ENCODE data around the gene TTC1.
"Not testable (repeated sequence)": the region's sequence is repeated elsewhere in the genome, so short reads cannot be mapped to it uniquely, and the experiment has no call there.

Gene TTC1

DNA sequence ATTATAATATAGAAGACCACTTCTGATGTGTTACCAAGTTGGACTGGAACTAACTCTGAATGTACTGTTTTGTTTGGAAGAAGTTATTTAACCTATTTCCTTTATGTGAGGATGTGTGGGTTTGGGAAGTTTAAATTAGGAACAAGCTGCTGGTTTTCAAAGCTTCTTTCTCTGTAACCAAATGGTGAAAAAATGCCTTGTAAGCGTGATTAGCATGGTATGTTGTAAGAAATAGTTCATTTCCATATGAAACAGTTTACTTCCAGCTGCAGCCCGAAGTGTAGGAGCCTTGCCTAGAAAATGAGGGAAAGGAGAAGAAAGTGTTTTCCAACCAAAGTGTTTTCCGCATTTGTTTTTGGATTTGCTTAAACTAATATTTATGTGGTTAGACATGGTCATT lies 36.0 kb downstream of the TTC1 start:
- DNase-seq = no peak

DNA sequence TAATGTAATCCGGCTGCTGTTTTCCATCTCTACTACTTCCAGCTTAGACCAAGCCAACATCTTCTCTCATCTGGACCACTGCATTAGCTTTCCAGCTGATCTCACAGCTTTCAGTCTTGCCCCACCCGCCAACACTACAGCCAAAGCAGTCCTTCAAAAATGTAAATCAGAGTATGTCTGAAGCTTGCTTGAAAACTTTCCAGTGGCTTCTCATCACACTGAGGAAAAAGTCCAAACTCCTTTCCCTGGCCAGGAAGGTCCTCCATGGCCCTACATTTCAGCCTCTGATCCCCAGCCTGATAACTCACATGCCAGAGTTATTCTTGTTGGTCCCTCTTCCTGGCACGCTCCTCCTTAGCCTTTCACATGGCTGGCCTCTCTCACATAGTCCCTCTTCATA lies 38.5 kb downstream of the TTC1 start:
- DNase-seq = no peak

- no peak for DNase-seq
These were observed 39.2 kb downstream of the TTC1 start for GRCh38 chr5:160048131-160048530.

- DNase-seq = no peak
These were observed 40.2 kb downstream of the TTC1 start for GRCh38 chr5:160049099-160049498.

DNA sequence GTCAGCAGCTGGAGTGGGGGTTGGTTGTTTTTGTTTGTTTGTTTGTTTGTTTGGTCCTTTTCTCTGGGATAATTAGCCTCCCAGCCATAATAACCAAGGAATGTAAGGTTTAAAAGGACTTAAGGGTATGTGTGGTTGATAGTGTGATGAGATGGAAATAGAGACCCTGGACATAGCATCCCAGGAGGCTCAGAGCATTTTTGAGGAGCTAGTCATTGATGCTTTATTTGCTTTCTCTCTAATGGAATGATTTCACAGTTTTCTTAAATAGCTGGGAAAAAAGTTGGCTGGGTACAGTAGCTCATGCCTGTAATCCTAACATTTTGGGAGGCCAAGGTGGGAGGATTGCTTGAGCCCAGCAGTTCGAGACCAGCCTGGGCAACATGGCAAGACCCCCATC lies 45.1 kb downstream of the TTC1 start:
- DNase-seq = no peak

GRCh38 chr5:160054831-160055230 lies 45.9 kb downstream of the TTC1 start:
- DNase-seq = no peak

GRCh38 chr5:160057256-160057655 lies 48.3 kb downstream of the TTC1 start:
- DNase-seq = no peak

GRCh38 chr5:160060001-160060400 lies 51.1 kb downstream of the TTC1 start:
- DNase-seq = no peak

DNA sequence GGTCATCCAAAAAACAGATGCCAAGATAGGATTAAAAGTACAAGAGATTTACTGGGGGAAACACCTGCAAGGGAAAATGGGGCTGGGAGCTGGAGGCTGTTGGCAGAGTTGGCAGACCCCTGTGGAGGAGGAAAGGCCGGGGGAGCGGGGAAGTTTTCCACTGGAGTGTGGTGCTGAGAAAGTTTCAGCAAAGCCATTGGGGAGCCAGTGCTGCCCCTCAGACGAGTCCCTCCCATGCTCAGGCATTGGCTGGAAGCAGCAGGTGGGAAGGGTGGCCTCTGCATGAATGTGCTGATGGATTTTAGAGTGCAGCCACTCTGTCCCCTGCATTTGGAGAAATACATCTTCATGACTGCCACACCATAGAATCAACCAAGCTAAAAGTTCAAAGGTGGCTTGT lies 52.8 kb downstream of the TTC1 start:
- no peak for DNase-seq

GRCh38 chr5:160064417-160064810 lies 55.5 kb downstream of the TTC1 start:
- no peak for DNase-seq

DNA sequence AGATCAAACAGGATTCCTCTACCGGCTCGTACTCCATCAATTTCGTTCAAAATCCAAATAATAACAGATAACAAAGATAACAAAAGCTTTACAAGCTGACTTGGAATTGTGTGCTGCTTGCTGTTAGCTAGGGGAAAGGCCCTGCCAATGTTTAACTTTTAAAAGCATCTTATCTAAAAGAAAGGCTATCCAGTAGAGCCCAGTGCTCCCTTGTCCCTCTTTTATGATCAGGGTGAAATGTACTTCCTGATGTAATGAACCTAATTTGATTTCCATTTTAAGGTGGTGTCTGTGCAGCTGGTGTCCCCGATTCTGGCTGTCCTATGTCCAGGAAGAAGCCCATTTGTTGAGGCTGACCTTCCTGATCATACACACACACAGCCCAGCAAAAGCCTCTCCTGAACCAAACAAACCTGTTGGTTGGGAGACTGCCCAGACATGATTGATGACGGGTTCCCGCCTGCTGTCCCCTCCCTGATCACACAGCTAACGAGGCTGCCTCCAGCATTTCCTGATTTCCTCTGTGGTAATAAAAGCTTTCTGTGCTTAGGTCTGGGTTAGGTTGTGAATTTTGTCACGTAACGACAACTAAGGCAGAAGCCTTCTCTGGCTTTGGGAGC lies 56.2 kb downstream of the TTC1 start:
- no peak for DNase-seq

DNA sequence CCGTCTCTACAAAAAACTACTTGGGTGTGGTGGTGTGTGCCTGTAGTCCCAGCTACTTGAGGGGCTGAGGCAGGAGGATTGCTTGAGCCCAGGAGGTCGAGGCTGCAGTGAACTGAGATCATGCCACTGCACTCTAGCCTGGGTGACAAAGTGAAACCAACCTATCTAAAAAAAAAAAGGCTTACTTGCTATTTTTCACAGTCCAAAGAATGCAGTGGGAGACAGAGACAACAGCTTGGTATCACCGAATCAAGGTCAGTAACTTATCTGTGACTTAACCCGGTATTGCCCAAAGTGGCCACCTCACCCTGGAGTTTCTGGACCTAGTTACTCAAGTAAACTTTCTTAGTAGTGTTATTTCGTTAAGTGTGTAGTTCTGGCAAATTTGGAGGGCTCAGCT lies 60.2 kb downstream of the TTC1 start:
- not testable (repeated sequence) for DNase-seq

DNA sequence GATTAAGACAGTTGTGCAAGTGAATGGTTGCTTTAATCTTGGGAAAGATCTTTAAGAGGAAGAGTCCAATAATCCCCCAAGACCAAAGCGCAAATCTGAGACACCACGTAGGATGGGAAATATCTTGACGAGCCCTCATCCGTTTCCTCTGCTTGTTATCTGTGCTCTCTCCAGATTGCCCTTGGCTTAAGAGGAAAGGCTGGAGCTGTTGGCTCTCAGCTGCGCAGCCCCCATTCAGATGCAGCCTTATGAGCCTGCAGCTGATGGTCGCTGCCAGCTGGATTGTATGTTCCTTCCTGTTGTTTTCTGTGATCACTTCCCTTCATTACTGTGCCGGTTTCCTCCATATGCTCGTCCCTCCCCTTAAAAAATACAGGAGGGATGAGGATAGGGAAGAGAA lies 62.6 kb downstream of the TTC1 start:
- no peak for DNase-seq

DNA sequence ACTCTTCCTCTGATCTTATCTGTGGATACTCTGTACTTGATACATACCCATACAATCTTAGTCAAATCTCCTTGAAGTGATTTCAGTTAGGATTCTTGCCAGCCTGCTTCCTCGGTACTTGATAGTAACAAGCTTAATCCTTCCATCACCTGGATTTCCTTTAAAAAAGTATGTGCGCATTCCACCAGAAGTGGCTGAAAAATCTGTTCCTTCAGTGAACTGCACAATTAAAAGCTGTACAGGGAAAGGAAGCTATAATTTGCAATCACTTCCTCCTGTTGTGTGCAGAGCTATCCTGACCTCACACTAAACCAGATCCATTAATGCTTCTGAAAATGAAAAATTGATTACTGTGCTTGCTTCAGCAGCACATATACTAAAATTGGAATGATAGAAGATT lies 63.0 kb downstream of the TTC1 start:
- DNase-seq = no peak

DNA sequence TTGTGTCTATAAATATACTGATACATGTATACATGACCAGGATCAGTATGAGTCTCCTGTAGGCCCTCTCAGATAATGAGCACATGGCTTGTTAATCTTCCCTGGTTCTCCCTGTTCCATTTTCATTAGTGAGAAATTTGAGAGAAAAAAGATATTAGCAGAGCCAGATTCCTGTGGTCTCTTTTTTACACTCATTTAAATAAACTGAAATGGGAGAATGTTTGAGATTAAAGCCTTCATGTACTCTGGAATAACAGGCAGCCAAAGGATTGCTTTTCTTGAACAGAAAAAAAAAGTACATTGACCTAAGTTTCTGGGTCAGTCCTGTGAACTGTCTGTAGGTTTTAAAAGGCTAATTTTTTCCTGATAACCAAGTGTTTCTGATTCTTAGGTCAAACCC lies 66.1 kb downstream of the TTC1 start:
- no peak for DNase-seq

GRCh38 chr5:160076997-160077396 lies 68.1 kb downstream of the TTC1 start:
- DNase-seq = no peak

DNA sequence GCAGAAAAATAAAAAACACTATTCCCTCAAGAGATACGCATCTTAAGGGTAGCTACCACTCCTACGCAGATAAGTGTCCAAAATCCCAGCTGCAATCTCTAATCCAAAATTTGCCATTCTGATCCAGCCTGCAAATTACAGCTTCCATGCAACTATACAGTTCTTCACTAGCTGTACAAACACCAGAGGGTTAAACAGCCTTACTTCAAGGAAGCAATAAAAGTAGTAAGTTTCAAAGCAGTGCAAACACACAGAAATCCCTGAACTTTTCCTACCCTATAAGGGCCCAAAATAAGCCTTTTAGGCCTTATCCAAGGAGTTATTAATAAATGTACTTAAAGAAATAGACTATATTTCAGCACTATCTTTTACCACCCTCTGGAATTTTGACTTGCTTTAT lies 70.8 kb downstream of the TTC1 start:
- DNase-seq = no peak

GRCh38 chr5:160081495-160081894 lies 72.6 kb downstream of the TTC1 start:
- no peak for DNase-seq

DNA sequence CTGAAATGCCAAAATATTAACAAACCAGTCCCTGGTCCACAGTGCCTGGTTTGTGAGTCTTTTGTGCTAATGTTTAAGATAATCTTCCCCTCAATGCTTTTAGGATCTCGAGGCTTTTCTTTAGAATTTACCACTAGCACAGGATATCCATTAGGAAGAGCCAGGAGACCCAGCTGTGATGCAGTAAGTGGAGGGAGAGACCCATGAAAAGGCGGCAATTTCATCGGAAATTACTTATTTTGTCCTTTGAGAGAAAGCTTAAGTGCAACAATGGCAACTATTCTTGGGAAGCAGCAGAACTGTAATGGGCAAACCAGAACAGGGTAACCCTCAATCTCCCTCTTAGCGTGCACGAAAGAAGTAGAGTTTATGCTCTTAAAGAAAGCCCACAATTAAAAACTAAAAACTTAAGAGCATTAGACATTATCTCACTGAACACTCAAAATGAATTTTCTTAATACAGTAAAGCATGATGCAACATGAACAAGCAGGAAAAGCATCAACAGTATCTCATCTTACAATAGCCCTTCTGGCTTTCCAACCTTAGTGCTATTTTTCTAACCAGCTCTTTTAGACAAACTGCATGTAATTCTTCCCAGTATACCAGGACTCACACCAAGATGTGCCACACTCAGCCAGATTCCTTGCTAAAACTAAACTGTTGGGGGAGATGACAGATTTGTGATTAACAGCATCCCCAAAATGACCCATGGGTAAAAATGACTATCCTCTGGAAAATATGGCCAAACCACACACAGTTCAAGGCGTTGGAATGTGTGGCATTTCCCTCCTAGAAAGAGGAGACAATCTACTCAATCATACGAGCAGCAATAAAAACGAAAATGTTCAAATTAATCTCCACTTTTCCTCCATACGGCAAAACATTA lies 73.9 kb downstream of the TTC1 start:
- DNase-seq = no peak

- DNase-seq = no peak
These were observed 74.6 kb downstream of the TTC1 start for GRCh38 chr5:160083501-160083900.

GRCh38 chr5:160084144-160084543 lies 75.2 kb downstream of the TTC1 start:
- DNase-seq = no peak

DNA sequence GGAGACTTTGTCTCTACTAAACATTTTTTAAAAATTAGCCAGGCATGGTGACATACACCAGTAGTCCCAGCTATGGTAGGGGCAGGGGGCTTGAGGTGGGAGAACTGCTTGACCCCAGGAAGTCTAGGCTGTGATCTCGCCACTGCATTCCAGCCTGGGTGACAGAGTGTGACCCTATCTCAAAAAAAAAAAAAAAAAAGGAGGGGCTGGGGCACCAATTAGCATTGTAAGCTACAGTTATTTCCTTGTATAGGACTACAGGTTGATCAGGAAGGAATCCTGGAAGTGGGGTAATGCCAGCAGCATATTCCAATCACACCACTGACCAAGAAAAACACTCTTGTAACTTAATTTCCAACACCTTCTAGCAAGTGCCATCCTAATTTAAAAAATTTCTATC lies 78.3 kb downstream of the TTC1 start:
- DNase-seq = no peak

DNA sequence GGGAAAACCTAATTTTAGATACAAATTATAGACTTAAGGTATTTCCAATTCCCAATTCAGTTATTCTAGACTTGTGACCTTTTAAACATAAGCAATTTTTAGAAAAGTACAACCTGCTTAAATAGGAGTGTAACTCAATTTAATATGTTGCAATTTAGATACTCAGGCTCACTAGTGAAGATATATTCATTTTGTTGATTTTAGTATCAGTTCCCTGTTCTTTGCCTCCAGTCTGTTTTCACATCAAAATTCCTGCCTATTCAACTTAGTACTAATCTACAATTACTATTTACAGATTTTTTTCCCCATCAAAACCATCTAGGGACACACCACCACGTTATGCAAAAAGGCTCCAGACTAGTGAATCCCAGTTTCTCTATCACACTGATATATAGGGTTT lies 79.9 kb downstream of the TTC1 start:
- DNase-seq = no peak

- DNase-seq = no peak
These were observed 80.6 kb downstream of the TTC1 start for GRCh38 chr5:160089531-160089930.

DNA sequence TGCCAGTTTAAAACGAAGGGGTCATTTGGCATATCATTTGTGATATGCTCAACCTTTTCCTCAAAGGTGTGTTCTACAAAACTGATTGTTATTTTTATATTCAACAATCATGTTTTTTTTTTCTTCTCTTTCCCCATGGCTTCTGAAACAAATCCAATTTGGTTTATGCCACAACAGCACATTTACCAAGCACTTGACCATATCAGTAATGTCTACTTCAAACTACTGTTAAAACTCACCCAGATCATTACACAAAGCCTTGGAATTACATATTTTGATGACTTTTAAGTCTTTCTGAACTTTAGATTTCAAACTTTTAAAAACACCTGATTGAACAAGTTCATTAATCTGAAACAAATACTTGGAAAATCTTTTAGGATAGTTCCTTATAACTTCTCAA lies 81.1 kb downstream of the TTC1 start:
- DNase-seq = no peak
